SK-N-SH (cell line): ENCODE data around the gene PLIN5. TPM values are rescaled to one million over a fixed set of nuclear protein-coding genes. Genes with fewer than 3 reads are reported as not detected.

ENCODE experiments used
- CTCF ChIA-PET: fragments of 300-600, 350-600 bp; formaldehyde crosslinking; extraction: SDS; loops from one replicate; lab custom pipeline; 2021; lab: Yijun Ruan, JAX
- POLR2A ChIA-PET: fragments of 350-600 bp; sonication (Branson Sonifier 250); formaldehyde crosslinking; extraction: SDS; loops from one replicate; lab custom pipeline; 2020; ENCODE audit warnings: antibody characterized with exemption, inconsistent platforms; lab: Yijun Ruan, JAX
- DNase-seq: peaks from one replicate; pipeline ENCODE4 v3.0.0; 2012
- H2AFZ ChIP-seq: fragments of 200-600 bp; sonication (generic); 2 replicates; pipeline ENCODE4 v1.8.1; 2016; ENCODE audit warnings: antibody characterized with exemption, mild to moderate bottlenecking, low read depth
- H3F3A ChIP-seq: fragments of 200-600 bp; sonication (generic); replicated peaks from 2 replicates; pipeline ENCODE3; 2016; ENCODE audit warnings: antibody characterized with exemption, mild to moderate bottlenecking; ENCODE audit not compliant: insufficient read depth
- H3K27ac ChIP-seq, 2 experiments: fragments of 200-500 bp in 1 of 2; fragments of 200-600 bp in 1 of 2; sonication (Bioruptor generic) in 1 of 2; sonication (generic), shearing (Covaris generic) in 1 of 2; 2 replicates each; pipeline versions ENCODE4 v1.5.1 to v1.6.1; 2014 to 2016; ENCODE audit warnings: low read depth in 2 of 2, inconsistent platforms in 1 of 2, low read length in 1 of 2, mild to moderate bottlenecking in 1 of 2, mixed read lengths in 1 of 2
- H3K27me3 ChIP-seq: fragments of 200-600 bp; sonication (generic), shearing (Covaris generic); 2 replicates; pipeline ENCODE4 v1.6.1; 2016; ENCODE audit warnings: mixed run types; ENCODE audit not compliant: insufficient read depth
- H3K36me3 ChIP-seq, 2 experiments: fragments of 200-500 bp in 1 of 2; fragments of 200-600 bp in 1 of 2; sonication (Bioruptor generic) in 1 of 2; sonication (generic) in 1 of 2; replicated peaks in 1 of 2; 2 replicates each; pipeline versions ENCODE3 to v1.5.1; 2014 to 2016; ENCODE audit warnings: low read length in 1 of 2, mild to moderate bottlenecking in 1 of 2; ENCODE audit not compliant: insufficient read depth in 2 of 2, control insufficient read depth in 1 of 2
- H3K4me1 ChIP-seq, 2 experiments: fragments of 200-500 bp in 1 of 2; fragments of 200-600 bp in 1 of 2; sonication (Bioruptor generic) in 1 of 2; sonication (generic), shearing (Covaris generic) in 1 of 2; 2 replicates each; pipeline versions ENCODE4 v1.5.1 to v1.6.1; 2014 to 2016; ENCODE audit warnings: low read depth in 1 of 2, low read length in 1 of 2, mixed run types in 1 of 2; ENCODE audit not compliant: insufficient read depth in 2 of 2, control insufficient read depth in 1 of 2
- H3K4me2 ChIP-seq: fragments of 200-600 bp; sonication (generic), shearing (Covaris generic); 2 replicates; pipeline ENCODE4 v1.6.1; 2017; ENCODE audit warnings: mixed run types
- H3K4me3 ChIP-seq, 2 experiments: fragments of 200-500 bp in 1 of 2; fragments of 200-600 bp in 1 of 2; sonication (Bioruptor generic) in 1 of 2; sonication (generic), shearing (Covaris generic) in 1 of 2; 2 replicates each; pipeline versions ENCODE4 v1.5.1 to v1.8.1; 2014 to 2016; ENCODE audit warnings: low read depth in 2 of 2, inconsistent platforms in 1 of 2, low read length in 1 of 2, mild to moderate bottlenecking in 1 of 2, mixed read lengths in 1 of 2, moderate library complexity in 1 of 2
- H3K79me2 ChIP-seq: fragments of 200-600 bp; sonication (generic); 2 replicates; pipeline ENCODE4 v1.8.1; 2017; ENCODE audit warnings: mild to moderate bottlenecking; ENCODE audit not compliant: insufficient read depth
- H3K9ac ChIP-seq: fragments of 200-600 bp; sonication (generic); 2 replicates; pipeline ENCODE4 v1.6.1; 2017; ENCODE audit warnings: mixed run types
- H3K9me2 ChIP-seq: fragments of 200-600 bp; sonication (generic); 2 replicates; pipeline ENCODE4 v1.6.1; 2017; ENCODE audit warnings: mixed run types
- H3K9me3 ChIP-seq: fragments of 200-600 bp; sonication (generic); 2 replicates; pipeline ENCODE4 v1.6.1; 2017; ENCODE audit warnings: mixed run types, mild to moderate bottlenecking, moderate library complexity
- H4K20me1 ChIP-seq: fragments of 200-600 bp; sonication (generic); 2 replicates; pipeline ENCODE4 v1.6.1; 2017; ENCODE audit warnings: mild to moderate bottlenecking, mixed run types; ENCODE audit not compliant: insufficient read depth
- CHD2 ChIP-seq: fragments of 150-350 bp; IDR thresholded peaks from 2 replicates; pipeline ENCODE4 v1.6.1; 2018; ENCODE audit warnings: low read length; ENCODE audit not compliant: partially characterized antibody
- CTCF ChIP-seq: fragments of 200-600 bp; sonication (generic); IDR thresholded peaks from 2 replicates; pipeline ENCODE4 v1.6.1; 2017; ENCODE audit warnings: antibody characterized with exemption, mild to moderate bottlenecking, moderate library complexity
- ELF1 ChIP-seq: IDR thresholded peaks from 2 replicates; pipeline ENCODE4 v1.4.0; 2012
- EP300 ChIP-seq, 2 experiments: IDR thresholded peaks; 2 replicates each; pipeline versions ENCODE4 v1.4.0 to v1.6.1; 2012; ENCODE audit warnings: borderline replicate concordance in 1 of 2, low read depth in 1 of 2, low read length in 1 of 2
- EZH2phosphoT487 ChIP-seq: fragments of 200-600 bp; sonication (generic); IDR thresholded peaks from 2 replicates; pipeline ENCODE4 v1.6.1; 2017; ENCODE audit warnings: low read depth, mixed run types, mild to moderate bottlenecking, antibody characterized with exemption, moderate library complexity, borderline replicate concordance
- FOSL2 ChIP-seq: IDR thresholded peaks from 2 replicates; pipeline ENCODE4 v1.4.0; 2012; ENCODE audit warnings: low read depth, mild to moderate bottlenecking, moderate library complexity, borderline replicate concordance
- FOXM1 ChIP-seq: IDR thresholded peaks from 2 replicates; pipeline ENCODE4 v1.4.0; 2012; ENCODE audit warnings: low read depth, mild to moderate bottlenecking
- GABPA ChIP-seq: IDR thresholded peaks from 2 replicates; pipeline ENCODE4 v1.4.0; 2012; ENCODE audit warnings: low read depth, mild to moderate bottlenecking
- GATA2 ChIP-seq: sonication (generic); formaldehyde crosslinking; IDR thresholded peaks from 2 replicates; pipeline ENCODE4 v1.5.0; 2020; ENCODE audit warnings: mild to moderate bottlenecking, missing genetic modification reagents
- IRF3 ChIP-seq: fragments of 150-350 bp; IDR thresholded peaks from 2 replicates; pipeline ENCODE4 v1.6.1; 2016; ENCODE audit warnings: mild to moderate bottlenecking, low read depth, low read length
- JUND ChIP-seq: IDR thresholded peaks from 2 replicates; pipeline ENCODE4 v1.4.0; 2012
- MAX ChIP-seq: IDR thresholded peaks from 2 replicates; pipeline ENCODE4 v1.4.0; 2012; ENCODE audit warnings: low read depth
- NRF1 ChIP-seq: IDR thresholded peaks from 2 replicates; pipeline ENCODE4 v1.6.1; 2012; ENCODE audit warnings: low read depth, mild to moderate bottlenecking, low read length
- RAD21 ChIP-seq: IDR thresholded peaks from 2 replicates; pipeline ENCODE4 v1.6.1; 2012; ENCODE audit warnings: mild to moderate bottlenecking, low read length
- SMC3 ChIP-seq: IDR thresholded peaks from 2 replicates; pipeline ENCODE4 v1.6.1; 2012; ENCODE audit warnings: low read depth, low read length, improper control_type of control experiment
- TAF1 ChIP-seq: IDR thresholded peaks from 2 replicates; pipeline ENCODE4 v1.6.1; 2012; ENCODE audit warnings: low read depth, mild to moderate bottlenecking, low read length, moderate library complexity, borderline replicate concordance
- TEAD4 ChIP-seq: IDR thresholded peaks from 2 replicates; pipeline ENCODE4 v1.4.0; 2012; ENCODE audit warnings: mild to moderate bottlenecking, borderline replicate concordance; ENCODE audit not compliant: insufficient read depth
- ZBTB33 ChIP-seq: IDR thresholded peaks from 2 replicates; pipeline ENCODE4 v1.4.0; 2012; ENCODE audit warnings: low read depth, borderline replicate concordance
- WGBS: methylation state at CpG from one replicate; pipeline ENCODE4 v1.1.6; 2017; ENCODE audit warnings: low lambda C conversion rate; 5-methylcytosine and 5-hydroxymethylcytosine counted together
- polyA plus RNA-seq, 3 experiments: library from polyadenylated mRNA; depleted of rRNA; stranded (reverse); fragments of >200 nt; gene quantifications; 2 replicates each; pipeline ENCODE4 v1.2.3, GENCODE V29; 2012

PLIN5 gene
- polyA plus RNA-seq, 1 of the 3 experiments (the other 2 are of a cell fraction): 0.59 TPM

- TF ChIP-seq ZBTB33: no peak
- no peak for TF ChIP-seq NRF1
- TF ChIP-seq GABPA: no peak
- TF ChIP-seq EP300 (IDR thresholded peaks at IDR 0.05; ENCODE audit: borderline replicate concordance in 1 of 2, low read depth in 1 of 2, low read length in 1 of 2): no peak
- no peak for TF ChIP-seq ELF1
- TF ChIP-seq GATA2: no peak
- TF ChIP-seq CHD2: no peak
- no peak for TF ChIP-seq FOXM1
- no peak for TF ChIP-seq CTCF
- no peak for TF ChIP-seq SMC3
- TF ChIP-seq RAD21: no peak
- TF ChIP-seq FOSL2: no peak
Observed at GRCh38 chr19:4571305-4571917, 36.4 kb upstream of the PLIN5 start (continued).

GRCh38 chr19:4570916-4571304, 35.9 kb upstream of the PLIN5 start:
- H2AFZ ChIP-seq: no peak overlapping the region
- no peak for DNase-seq
- H3K9ac ChIP-seq: no peak overlapping the region
- H3F3A ChIP-seq: peaks cover 6% of the 10 kb centered on the region
- CTCF ChIA-PET: interaction anchor here (0.6 to 13.0 kb wide), 11 partner anchors 9 to 1453 kb away, joined by 3 to 200 read pairs (median 7); partner anchors contain the start of gene SEMA6B
- no peak overlapping the region for H3K4me2 ChIP-seq
- H3K4me1 ChIP-seq: no peaks in the 10 kb centered on the region; a peak in 1 of 4 replicates
- H3K79me2 ChIP-seq: no peaks in the 10 kb centered on the region
- no peak overlapping the region for H3K4me3 ChIP-seq
- POLR2A ChIA-PET: no interaction called here
- no peaks in the 10 kb centered on the region for H4K20me1 ChIP-seq
- no peaks in the 10 kb centered on the region for H3K27me3 ChIP-seq
- WGBS: 90% methylated on average over 5 of the region's 5 CpGs
- no peaks in the 10 kb centered on the region for H3K36me3 ChIP-seq
- no peak for TF ChIP-seq EP300 (IDR thresholded peaks at IDR 0.05; ENCODE audit: borderline replicate concordance in 1 of 2, low read depth in 1 of 2, low read length in 1 of 2)
- no peak for TF ChIP-seq EZH2phosphoT487
- TF ChIP-seq JUND: no peak
- TF ChIP-seq GABPA: no peak
- no peak for TF ChIP-seq RAD21
- TF ChIP-seq MAX: no peak
- TF ChIP-seq CTCF: no peak
- TF ChIP-seq IRF3: no peak
- TF ChIP-seq TEAD4: no peak
- TF ChIP-seq TAF1: no peak
- H3K9me3 ChIP-seq: no peaks in the 10 kb centered on the region
- H3K27ac ChIP-seq: no peak overlapping the region
- no peaks in the 10 kb centered on the region for H3K9me2 ChIP-seq
